ENCODE measurements around the gene RBFOX1.

DNA sequence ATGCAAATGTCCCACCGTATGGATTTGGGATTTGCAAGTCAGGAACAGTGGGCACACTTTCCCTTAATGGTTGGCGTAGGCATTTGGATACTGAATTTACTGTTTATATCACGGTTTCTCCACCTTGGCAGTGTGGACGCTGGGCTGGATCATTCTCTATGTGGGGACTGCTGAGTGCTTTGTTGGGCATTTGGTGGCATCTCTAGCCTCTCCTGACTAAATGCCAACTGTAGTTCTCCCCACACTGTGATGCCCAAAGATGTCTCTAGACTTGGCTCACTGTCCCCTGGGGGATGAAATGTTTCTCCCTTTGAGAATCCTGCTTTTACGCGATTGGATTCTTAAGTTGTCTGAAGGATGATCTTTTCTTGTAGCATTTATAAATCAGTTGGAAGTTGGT lies 49.0 kb downstream of the RBFOX1 start:
- TF ChIP-seq, protein P1, sequence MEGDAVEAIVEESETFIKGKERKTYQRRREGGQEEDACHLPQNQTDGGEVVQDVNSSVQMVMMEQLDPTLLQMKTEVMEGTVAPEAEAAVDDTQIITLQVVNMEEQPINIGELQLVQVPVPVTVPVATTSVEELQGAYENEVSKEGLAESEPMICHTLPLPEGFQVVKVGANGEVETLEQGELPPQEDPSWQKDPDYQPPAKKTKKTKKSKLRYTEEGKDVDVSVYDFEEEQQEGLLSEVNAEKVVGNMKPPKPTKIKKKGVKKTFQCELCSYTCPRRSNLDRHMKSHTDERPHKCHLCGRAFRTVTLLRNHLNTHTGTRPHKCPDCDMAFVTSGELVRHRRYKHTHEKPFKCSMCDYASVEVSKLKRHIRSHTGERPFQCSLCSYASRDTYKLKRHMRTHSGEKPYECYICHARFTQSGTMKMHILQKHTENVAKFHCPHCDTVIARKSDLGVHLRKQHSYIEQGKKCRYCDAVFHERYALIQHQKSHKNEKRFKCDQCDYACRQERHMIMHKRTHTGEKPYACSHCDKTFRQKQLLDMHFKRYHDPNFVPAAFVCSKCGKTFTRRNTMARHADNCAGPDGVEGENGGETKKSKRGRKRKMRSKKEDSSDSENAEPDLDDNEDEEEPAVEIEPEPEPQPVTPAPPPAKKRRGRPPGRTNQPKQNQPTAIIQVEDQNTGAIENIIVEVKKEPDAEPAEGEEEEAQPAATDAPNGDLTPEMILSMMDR (IDR thresholded peaks at IDR 0.05), result no peak
- no peak for TF ChIP-seq POLR2A (IDR thresholded peaks at IDR 0.05)

Measured in lower leg skin (tissue), 3 donors.